ENCODE results near the gene PPT1. TPM values are rescaled to one million over a fixed set of nuclear protein-coding genes. Genes with fewer than 3 reads are reported as not detected.

Gene PPT1
- total and polyA plus RNA-seq, 2 of the 13 experiments (the other 11 are each of a cell fraction or from before 2014, with no cell fraction given), result 129 TPM

GRCh38 chr1:40114400-40114799, 17.3 kb upstream of the PPT1 start:
- BruUV-seq (replicated peaks), result no TSS peak

More at GRCh38 chr1:40114400-40114799, 17.3 kb upstream of the PPT1 start:
- TF ChIP-seq MLXIP (CRISPR knock-in tag; IDR thresholded peaks at IDR 0.05; ENCODE audit: borderline replicate concordance), result no peak
- TF ChIP-seq, protein P1, sequence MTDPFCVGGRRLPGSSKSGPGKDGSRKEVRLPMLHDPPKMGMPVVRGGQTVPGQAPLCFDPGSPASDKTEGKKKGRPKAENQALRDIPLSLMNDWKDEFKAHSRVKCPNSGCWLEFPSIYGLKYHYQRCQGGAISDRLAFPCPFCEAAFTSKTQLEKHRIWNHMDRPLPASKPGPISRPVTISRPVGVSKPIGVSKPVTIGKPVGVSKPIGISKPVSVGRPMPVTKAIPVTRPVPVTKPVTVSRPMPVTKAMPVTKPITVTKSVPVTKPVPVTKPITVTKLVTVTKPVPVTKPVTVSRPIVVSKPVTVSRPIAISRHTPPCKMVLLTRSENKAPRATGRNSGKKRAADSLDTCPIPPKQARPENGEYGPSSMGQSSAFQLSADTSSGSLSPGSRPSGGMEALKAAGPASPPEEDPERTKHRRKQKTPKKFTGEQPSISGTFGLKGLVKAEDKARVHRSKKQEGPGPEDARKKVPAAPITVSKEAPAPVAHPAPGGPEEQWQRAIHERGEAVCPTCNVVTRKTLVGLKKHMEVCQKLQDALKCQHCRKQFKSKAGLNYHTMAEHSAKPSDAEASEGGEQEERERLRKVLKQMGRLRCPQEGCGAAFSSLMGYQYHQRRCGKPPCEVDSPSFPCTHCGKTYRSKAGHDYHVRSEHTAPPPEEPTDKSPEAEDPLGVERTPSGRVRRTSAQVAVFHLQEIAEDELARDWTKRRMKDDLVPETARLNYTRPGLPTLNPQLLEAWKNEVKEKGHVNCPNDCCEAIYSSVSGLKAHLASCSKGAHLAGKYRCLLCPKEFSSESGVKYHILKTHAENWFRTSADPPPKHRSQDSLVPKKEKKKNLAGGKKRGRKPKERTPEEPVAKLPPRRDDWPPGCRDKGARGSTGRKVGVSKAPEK (CRISPR knock-in tag; IDR thresholded peaks at IDR 0.05; ENCODE audit: borderline replicate concordance), result no peak
- no peak for TF ChIP-seq SOX13 (IDR thresholded peaks at IDR 0.05)
- TF ChIP-seq SOX13 (CRISPR knock-in tag; conservative IDR thresholded peaks at IDR 0.05 in 1 of 2, IDR thresholded peaks at IDR 0.05 in 1 of 2), result peak in 1 of 2 experiments; percentile 66; a peak in 1 of 4 replicates
- TF ChIP-seq SOX5 (CRISPR knock-in tag; IDR thresholded peaks at IDR 0.05; ENCODE audit: borderline replicate concordance), result peak; percentile 78
- no peak overlapping the region for H3K27ac ChIP-seq (ENCODE audit: extremely low read length, insufficient read depth, low read length)
- H3K4me1 ChIP-seq (ENCODE audit: insufficient read depth, low read length), result no peaks in the 10 kb centered on the region; the same call in 1 of the 2 replicates
- in situ Hi-C loops (cut with HindIII; ENCODE audit: extremely low pct_ligation_motif_present, low pct_unique_long_range_greater_than_20kb), result no loop called here
- intact Hi-C loops (cut with micrococcal nuclease; ENCODE audit: unreplicated experiment), result no loop called here
- H3K27me3 ChIP-seq (ENCODE audit: control insufficient read depth in 1 of 2, insufficient read depth in 2 of 2, low read length in 2 of 2), result peaks cover 1 to 11% of the 10 kb centered on the region in 2 experiments; a peak in 2 of 5 replicates
- H3K9me3 ChIP-seq (ENCODE audit: low read length), result peaks cover 9% of the 10 kb centered on the region
- no peaks in the 10 kb centered on the region for H3K79me2 ChIP-seq (ENCODE audit: insufficient read depth, low read length)
- no peaks in the 10 kb centered on the region for H3K36me3 ChIP-seq (replicated peaks in 1 of 2; ENCODE audit: control insufficient read depth in 1 of 2, insufficient read depth in 2 of 2, low read length in 2 of 2)
- ATAC-seq (no peak), DNase-seq (ENCODE audit: low spot score) (peak; percentile 27), FAIRE-seq (no peak)
- ChIA-PET CTCF (ENCODE audit: low intra/inter-chr PET ratio, low total read pairs) (no interaction called here), POLR2A (no interaction called here)
- H3K4me2 ChIP-seq (ENCODE audit: low read depth, low read length), result no peak overlapping the region
- 33% methylated on average over 3 of the region's 3 CpGs for WGBS (ENCODE audit: low lambda C conversion rate)
- H3K9ac ChIP-seq (ENCODE audit: insufficient read depth, low read depth, low read length), result no peak overlapping the region
- H3K4me3 ChIP-seq (replicated peaks in 1 of 3; ENCODE audit: insufficient read depth in 1 of 3, low read depth in 2 of 3, low read length in 3 of 3), result no peak overlapping the region
- no peak overlapping the region for H2AFZ ChIP-seq (ENCODE audit: low read length)
- no peaks in the 10 kb centered on the region for H4K20me1 ChIP-seq (ENCODE audit: insufficient read depth, low read length)
